GM12873 (cell line): Measurements from ENCODE around the gene FNDC11.

Experiments used
- TF ChIP-seq, protein P1 (sequence below): IDR thresholded peaks from 2 replicates; pipeline ENCODE4 v1.5.1; 2012; ENCODE audit warnings: low read depth, mild to moderate bottlenecking, moderate library complexity, low read length, control low read depth; ENCODE audit not compliant: insufficient read depth; ENCODE audit errors: missing control alignments

FNDC11 gene

DNA sequence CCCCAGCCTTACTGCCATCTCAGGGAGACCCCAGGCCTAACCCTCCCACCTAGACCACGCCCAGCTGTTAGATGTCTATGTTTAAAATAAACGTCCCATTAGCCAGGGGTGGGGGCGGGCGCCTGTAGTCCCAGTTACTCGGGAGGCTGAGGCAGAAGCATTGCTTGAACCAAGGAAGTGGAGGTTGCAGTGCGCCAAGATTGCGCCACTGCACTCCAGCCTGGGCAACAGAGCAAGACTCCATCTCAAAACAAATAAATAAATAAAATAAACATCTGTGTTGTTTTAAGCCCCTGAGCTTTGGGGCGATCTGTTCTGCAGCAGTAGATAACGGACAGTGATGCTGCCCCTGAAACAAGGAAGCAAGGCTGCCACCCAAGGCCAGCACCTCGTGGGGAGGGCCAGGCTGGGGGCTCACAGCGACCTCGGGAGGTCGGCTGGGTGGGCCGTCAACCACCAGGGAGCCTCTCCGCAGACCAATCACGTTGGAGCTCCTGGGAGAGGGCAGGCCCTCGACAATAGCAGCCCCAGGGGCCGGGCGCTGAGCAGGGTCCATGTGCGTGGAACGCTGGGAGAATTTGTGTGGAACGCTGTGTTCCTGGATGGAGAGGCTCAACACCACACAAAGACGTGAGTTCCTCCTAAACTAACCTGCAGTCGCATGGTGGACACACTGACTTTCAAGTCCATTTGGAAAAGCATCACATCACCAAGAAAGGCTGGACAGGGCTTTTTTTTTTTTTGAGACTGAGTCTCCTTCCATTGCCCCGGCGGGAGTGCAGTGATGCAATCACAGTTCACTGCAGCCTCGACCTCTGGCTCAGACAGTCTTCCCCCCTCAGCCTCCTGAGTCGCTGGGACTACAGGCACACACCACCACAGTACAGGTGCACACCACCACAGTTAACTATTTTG is 21.1 kb downstream of the FNDC11 start:
- TF ChIP-seq, protein P1, sequence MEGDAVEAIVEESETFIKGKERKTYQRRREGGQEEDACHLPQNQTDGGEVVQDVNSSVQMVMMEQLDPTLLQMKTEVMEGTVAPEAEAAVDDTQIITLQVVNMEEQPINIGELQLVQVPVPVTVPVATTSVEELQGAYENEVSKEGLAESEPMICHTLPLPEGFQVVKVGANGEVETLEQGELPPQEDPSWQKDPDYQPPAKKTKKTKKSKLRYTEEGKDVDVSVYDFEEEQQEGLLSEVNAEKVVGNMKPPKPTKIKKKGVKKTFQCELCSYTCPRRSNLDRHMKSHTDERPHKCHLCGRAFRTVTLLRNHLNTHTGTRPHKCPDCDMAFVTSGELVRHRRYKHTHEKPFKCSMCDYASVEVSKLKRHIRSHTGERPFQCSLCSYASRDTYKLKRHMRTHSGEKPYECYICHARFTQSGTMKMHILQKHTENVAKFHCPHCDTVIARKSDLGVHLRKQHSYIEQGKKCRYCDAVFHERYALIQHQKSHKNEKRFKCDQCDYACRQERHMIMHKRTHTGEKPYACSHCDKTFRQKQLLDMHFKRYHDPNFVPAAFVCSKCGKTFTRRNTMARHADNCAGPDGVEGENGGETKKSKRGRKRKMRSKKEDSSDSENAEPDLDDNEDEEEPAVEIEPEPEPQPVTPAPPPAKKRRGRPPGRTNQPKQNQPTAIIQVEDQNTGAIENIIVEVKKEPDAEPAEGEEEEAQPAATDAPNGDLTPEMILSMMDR: no peak

DNA sequence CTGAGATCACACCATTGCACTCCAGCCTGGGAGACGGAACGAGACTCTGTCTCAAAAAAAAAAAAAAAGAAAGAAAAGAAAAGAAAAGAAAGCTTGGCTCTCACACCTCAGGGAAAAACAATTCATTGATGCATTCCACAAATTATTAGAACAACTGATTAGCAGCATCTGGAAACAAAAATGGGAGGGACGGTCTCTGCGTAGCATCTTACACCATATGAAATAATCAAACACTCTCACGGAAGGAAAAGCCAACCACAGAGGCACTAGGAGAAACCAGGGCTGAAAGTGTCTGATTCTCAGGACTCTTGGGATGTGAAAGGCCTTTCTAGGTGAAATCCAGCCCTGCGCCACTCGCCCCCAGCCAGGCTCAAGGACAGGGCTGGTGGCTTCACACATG is 22.4 kb downstream of the FNDC11 start:
- TF ChIP-seq, protein P1: no peak

DNA sequence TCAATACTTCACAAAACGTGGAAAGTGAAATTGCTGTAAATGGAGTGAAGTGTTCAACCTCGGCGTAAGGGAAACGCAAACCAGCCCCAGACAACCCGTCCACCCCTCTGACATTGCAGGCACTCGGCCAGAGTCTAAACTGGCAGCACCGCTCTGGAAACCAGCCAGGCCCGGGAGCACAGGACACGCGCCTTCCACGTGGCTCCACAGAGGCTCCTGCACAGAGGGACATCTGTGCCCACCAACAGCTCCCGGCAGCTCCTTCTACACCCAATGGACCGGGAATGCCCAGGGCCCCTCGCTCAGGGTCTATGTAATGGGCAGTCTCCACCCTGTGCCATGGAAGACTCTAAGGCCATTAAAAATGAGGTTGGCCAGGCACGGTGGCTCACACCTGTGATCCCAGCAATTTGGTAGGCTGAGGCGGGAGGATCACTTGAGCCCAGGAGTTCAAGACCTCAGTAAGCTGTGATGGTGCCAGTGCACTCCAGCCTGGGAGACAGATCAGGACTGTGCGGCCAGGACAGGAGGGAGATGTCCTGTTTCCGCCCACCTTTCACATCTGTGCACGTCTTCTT is 23.4 kb downstream of the FNDC11 start:
- TF ChIP-seq, protein P1: no peak

DNA sequence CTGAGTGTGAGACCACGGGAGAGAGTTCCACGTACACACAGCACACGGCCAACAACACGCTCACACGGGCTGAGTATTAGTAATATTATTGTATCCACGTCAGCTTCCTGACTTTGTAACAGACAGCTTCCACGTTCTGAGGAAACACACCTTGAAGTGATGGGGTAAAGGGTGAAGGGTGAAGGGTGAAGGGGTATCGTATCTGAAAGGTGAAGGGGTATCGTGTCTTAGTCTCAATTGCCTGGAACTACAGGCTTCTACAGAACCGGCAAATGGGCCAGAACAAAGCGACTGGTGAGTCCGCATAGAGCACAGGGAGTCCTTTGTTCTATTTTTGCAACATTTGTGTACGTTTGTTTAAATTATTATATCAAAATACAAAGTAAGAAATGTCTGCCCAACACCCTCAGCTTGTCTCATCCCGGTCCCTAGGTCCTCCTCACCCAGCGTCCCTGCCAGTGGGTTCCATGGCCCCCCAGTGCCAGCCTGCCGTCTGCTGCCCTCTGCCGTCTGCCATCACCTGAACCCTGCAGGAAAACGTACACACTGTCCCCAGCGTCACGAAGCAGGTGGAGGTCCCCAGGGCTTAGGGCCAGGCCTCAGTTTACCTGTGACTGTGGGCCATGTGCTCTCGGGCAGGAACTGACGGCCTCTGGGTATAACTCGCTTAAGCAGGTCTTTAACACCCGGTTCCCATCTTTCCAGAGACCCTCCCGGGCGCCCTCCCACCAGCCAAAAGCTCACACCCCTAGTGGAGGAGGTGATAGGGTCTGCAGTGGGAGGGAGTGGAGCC is 24.5 kb downstream of the FNDC11 start:
- TF ChIP-seq, protein P1: no peak

DNA sequence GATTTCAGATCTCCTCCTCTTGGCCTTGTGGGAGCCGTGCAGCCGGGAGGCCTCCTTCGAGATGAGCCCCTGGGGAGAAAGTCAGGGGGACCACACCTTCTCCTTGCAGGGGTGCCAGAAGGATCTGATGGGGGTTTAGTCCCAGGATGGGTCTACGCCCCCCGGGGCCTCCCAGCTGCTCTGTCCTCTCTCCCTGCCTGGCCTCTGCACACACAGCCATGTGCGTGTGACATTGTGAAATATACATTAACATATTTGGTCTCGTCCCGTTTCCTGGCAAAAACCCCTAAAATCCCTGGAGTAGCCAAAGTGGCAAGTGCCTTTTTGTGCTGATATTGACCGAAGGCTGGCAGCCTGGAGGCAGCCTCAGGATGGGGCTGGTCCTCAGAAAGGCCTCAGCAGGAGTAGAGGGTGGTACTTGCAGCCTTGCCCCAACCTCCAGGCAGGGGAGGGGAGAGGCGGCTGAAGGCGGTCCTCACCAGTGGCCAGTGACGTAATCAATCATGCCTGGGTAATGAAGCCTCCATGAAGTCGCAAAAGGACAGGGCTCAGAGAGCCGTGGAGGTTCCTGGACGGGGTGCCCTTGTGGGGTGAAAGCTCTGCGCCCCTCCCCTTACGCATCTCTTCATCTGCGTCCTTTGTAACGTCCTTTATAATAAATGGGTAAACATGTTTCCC is 25.2 kb downstream of the FNDC11 start:
- TF ChIP-seq, protein P1: no peak

DNA sequence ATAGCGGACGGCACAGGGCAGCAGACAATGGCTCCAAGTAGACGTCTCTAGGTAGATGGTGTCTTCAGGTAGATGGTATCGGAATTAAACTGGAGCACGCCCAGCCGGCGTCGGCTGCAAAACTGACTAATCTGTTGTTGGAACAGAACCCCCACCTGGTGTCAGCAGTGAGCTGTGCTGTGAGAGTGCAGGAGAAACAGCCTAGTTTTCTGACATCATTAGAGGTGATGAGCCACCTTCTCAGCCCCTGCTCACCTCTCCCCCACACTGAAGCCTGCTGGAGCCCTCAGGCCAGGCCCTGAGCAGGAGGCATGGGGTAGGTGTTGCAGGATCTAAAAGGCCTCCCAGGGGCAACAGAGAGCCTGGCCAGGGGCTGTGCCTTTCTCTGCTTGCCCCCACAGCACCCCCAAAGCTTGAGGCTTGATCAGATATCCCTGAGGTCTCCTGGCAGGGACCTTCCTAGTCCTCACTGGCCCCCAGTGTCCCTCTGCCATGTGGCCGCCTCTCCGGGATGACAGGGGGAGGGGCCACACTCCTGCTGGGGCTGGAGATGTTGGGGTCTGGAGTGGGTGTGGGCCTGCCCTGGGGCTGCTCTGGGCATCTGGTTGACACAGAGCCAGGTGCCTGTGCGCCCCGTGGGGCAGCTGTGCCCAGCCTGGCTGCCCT is 27.0 kb downstream of the FNDC11 start:
- TF ChIP-seq, protein P1: peak; percentile 66
